GM15510 (cell line): ENCODE results near the gene KCNC2.

Experiments used
- POLR2A ChIP-seq: IDR thresholded peaks from 3 replicates; pipeline ENCODE4 v1.6.1; 2011; ENCODE audit warnings: borderline replicate concordance; ENCODE audit not compliant: insufficient read length; ENCODE audit errors: extremely low read depth

KCNC2 gene

GRCh38 chr12:75099210-75099609, 110.4 kb downstream of the KCNC2 start:
- no peak for TF ChIP-seq POLR2A

- TF ChIP-seq POLR2A, result no peak
These were observed 112.6 kb downstream of the KCNC2 start for GRCh38 chr12:75097003-75097402.

GRCh38 chr12:75087654-75088053, 122.0 kb downstream of the KCNC2 start:
- TF ChIP-seq POLR2A, result no peak

- TF ChIP-seq POLR2A, result no peak
These were observed 123.3 kb downstream of the KCNC2 start for GRCh38 chr12:75086091-75087038.

- no peak for TF ChIP-seq POLR2A
These were observed 128.3 kb downstream of the KCNC2 start for GRCh38 chr12:75081305-75081704.

GRCh38 chr12:75080582-75080981, 129.1 kb downstream of the KCNC2 start:
- no peak for TF ChIP-seq POLR2A

- TF ChIP-seq POLR2A, result no peak
These were observed 144.2 kb downstream of the KCNC2 start for GRCh38 chr12:75065482-75065881.

GRCh38 chr12:75062691-75063090, 146.9 kb downstream of the KCNC2 start:
- no peak for TF ChIP-seq POLR2A

GRCh38 chr12:75058228-75058627, 151.4 kb downstream of the KCNC2 start:
- no peak for TF ChIP-seq POLR2A

- TF ChIP-seq POLR2A, result no peak
These were observed 160.9 kb downstream of the KCNC2 start for GRCh38 chr12:75048767-75049166.

GRCh38 chr12:75047885-75048525, 161.6 kb downstream of the KCNC2 start:
- TF ChIP-seq POLR2A, result no peak

GRCh38 chr12:75042125-75042524, 167.5 kb downstream of the KCNC2 start:
- TF ChIP-seq POLR2A, result no peak

- TF ChIP-seq POLR2A, result no peak
These were observed 168.2 kb downstream of the KCNC2 start for GRCh38 chr12:75041472-75041871.

GRCh38 chr12:75020068-75020557, 189.5 kb downstream of the KCNC2 start:
- no peak for TF ChIP-seq POLR2A

GRCh38 chr12:75011120-75011519, 198.5 kb downstream of the KCNC2 start:
- no peak for TF ChIP-seq POLR2A

- TF ChIP-seq POLR2A, result no peak
These were observed 202.5 kb downstream of the KCNC2 start for GRCh38 chr12:75007133-75007532.

- TF ChIP-seq POLR2A, result no peak
These were observed 209.5 kb downstream of the KCNC2 start for GRCh38 chr12:75000120-75000519.

GRCh38 chr12:74999474-74999873, 210.2 kb downstream of the KCNC2 start:
- TF ChIP-seq POLR2A, result no peak
